22Rv1 (cell line): Measurements from ENCODE around the gene LEMD3.

ENCODE experiments used
- H3K27ac ChIP-seq: fragments of 450-650 bp; 2 replicates; pipeline ENCODE4 v1.5.1; 2017
- CTCF ChIP-seq: fragments of 450-650 bp; IDR thresholded peaks from 2 replicates; pipeline ENCODE4 v1.5.1; 2017; ENCODE audit warnings: mild to moderate bottlenecking
- ZFX ChIP-seq: fragments of 450-650 bp; IDR thresholded peaks from 2 replicates; pipeline ENCODE4 v1.6.1; 2017; ENCODE audit warnings: antibody characterized with exemption, borderline replicate concordance

Gene LEMD3

GRCh38 chr12:65293735-65294134 is 124.4 kb downstream of the LEMD3 start:
- no peak overlapping the region for H3K27ac ChIP-seq

DNA sequence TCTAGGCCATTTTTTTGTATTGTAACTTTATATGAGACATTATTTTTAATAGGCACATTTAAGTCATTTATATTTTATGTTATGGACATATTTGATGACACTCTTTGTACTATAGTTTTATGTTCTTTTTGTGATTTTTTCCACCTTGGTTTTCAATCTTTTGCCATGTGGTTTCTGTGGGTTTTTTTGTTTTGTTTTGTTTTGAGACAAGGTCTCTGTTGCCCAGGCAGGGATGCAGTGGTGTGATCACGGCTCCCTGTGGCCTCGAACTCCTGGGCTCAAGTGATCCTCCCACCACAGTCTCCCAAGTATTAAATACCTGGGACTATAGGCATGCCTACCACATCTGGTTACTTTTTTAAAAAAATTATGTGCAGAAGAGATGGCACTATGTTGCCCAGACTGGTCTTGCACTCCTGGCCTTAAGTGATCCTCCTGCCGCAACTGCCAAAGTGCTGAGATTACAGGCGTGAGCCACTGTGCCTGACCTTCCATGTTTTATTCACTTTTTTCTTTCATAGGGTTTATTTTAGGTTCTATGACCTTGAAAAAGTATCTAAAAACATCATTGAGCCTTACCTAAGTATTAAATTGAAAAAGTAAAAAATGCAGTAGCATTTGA is 125.4 kb downstream of the LEMD3 start:
- no peak overlapping the region for H3K27ac ChIP-seq
- no peak for TF ChIP-seq ZFX
- no peak for TF ChIP-seq CTCF

More at GRCh38 chr12:65293735-65294134, 124.4 kb downstream of the LEMD3 start:
- TF ChIP-seq CTCF (no peak), ZFX (no peak)

GRCh38 chr12:65296508-65297265 is 127.3 kb downstream of the LEMD3 start:
- H3K27ac ChIP-seq: no peak overlapping the region
- TF ChIP-seq ZFX (no peak), CTCF (no peak)
